Lung microvascular endothelial cell (primary cell): Measurements from ENCODE around the gene STRN4. TPM values are rescaled to one million over a fixed set of nuclear protein-coding genes. Genes with fewer than 3 reads are reported as not detected.

ENCODE experiments used
- DNase-seq, 2 donors: peaks; one replicate each; pipeline versions ENCODE4 v3.0.0 to v3.0.0-alpha.2; 2010; ENCODE audit warnings: low read depth in 2 of 2
- total RNA-seq: library from RNA; depleted of rRNA; stranded (reverse); fragments of >200 nt; gene quantifications from 2 replicates; pipeline ENCODE4 v1.2.1, GENCODE V29; 2014

The STRN4 gene
- total RNA-seq, 1 donor from 2014 or later: 84.3 TPM

DNA sequence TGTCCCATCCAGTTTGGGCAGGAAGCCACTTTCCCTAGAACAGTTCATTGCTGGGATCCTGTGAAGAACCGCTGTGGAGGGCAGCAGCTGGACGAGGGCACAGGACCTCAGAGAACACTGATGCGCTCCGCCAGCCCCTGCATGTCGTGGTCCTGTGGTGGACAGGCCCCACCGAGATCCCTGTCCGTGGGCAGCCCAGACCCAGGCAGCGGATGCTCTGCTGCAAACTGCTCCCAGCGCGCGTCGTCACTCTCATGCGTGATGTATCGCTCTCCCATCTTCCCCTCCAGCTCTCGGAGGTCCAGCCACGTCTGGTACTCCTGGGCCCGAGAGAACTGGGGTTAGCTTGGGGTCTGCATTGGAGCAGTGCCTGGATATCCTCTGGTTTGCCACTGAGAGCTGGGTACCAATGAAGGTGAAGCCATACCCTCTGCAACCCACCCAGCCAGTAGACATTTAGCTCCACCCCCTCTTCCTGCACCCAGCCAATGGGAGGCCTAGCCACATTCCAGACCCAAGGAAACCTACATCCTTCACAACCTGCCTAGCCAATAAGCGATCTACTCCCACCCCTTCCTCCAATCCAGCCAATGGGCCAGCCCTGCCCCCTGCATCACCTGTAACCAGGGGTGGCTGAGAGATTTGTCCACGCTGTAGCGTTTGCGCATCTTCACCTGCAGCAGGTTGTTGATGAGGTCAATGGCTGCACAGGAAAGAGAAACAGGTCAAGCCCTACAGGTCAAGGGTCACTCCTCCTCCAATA, 71.7 kb downstream of the STRN4 start:
- peak; percentile 40 to 52 for DNase-seq

DNA sequence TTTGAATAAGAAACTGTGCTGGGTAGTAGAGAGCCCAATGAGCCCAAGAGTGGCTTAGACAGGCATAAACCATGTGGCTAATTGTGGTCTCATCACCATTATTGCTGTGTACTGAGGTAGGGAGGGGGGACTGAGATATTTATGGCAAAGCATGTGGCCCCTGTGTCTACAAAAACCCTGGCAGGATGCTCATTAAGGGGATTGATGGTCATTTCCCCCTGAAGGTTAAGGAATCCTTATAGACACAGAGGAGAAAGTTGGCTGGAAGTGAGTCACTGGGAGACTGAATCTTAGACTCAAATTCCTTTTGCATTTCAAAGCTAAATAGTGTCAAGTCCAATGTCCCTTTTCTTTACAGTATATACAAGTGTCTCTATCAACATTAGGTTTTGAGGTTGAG, 75.4 kb downstream of the STRN4 start:
- peak in 1 of 2 donors; percentile 71 for DNase-seq

Other genes with a start within 250 kb of the STRN4 start
- gene CALM3, start 145.1 kb downstream of the STRN4 start, total RNA-seq: 84.9 and 117 TPM in 2 replicates
- 0.20 and 0.22 TPM in 2 replicates for gene PTGIR, start 121.4 kb downstream of the STRN4 start, total RNA-seq
- gene GNG8, start 110.2 kb downstream of the STRN4 start, total RNA-seq: not detected in 2 replicates
- gene DACT3, start 85.3 kb downstream of the STRN4 start, total RNA-seq: 0.20 and 0.22 TPM in 2 replicates
- gene PRKD2, start 29.3 kb downstream of the STRN4 start, total RNA-seq: 28.1 and 30.6 TPM in 2 replicates
- 8.9 and 13.9 TPM in 2 replicates for gene FKRP, start 393 bp downstream of the STRN4 start, total RNA-seq
- gene SLC1A5, start 42.1 kb upstream of the STRN4 start, total RNA-seq: 19.0 and 34.9 TPM in 2 replicates
- gene AP2S1, start 104.4 kb upstream of the STRN4 start, total RNA-seq: 108 and 173 TPM in 2 replicates
- 15.3 and 16.5 TPM in 2 replicates for gene ARHGAP35, start 114.5 kb upstream of the STRN4 start, total RNA-seq